Activated CD8-positive, alpha-beta memory T cell treated with anti-CD3 and anti-CD28 coated beads, Interleukin-2, amount 50 U/mL, for 1 hour (primary cell): ENCODE results near the gene PHTF1.

Source experiments
- DNase-seq: peaks from one replicate; pipeline ENCODE4 v3.0.0-alpha.2; 2020; ENCODE audit errors: extremely low read depth

PHTF1 gene

DNA sequence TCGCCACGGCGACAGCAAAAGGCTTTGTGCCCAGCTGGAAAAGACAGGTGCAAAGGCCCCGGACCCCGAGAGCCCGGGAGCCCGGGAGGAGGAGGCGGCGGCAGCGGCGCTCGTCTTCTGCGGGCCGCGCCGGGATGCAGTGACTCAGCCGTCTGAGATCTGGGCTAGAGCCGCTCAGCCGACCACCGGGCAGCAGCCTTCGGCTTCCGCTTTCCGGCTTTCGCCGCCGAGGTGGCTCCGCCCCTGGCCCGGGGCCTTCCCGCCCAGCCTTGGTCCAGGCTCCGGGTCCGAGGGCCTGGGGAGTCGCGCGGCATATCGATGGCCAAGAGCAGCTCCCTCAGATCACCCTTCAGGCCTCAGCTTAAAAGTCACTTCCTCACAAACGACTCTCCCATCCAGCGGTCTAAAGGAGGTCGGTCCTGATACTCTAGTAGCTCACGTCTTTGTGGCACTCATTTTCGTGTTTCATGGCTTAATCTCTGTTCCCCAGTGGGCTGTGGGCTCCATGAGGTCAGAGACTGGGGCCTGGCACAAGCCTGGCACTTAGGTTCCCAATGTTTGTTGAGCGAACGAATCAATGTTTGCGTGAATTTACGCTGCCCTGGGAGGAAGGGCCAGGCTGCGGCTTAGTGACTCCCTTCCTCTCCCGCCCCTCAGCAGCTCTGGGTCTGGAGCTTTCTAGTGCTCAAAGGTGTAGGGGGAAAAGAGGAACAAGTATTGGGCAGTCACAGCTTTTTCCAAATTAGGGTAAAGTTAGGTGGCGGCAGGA is at the start of gene PHTF1:
Gene PHTF1, minus strand, starts transcription at position 154 of the 769 bp plus-strand sequence. CDS start 783 bp downstream, outside the sequence.
- no peak for DNase-seq

GRCh38 chr1:113808450-113809195 is 49.3 kb upstream of the PHTF1 start:
- no peak for DNase-seq

GRCh38 chr1:113805639-113806038 is 46.4 kb upstream of the PHTF1 start:
- no peak for DNase-seq

- DNase-seq, result no peak
Measured at GRCh38 chr1:113805256-113805531, 45.9 kb upstream of the PHTF1 start.

DNA sequence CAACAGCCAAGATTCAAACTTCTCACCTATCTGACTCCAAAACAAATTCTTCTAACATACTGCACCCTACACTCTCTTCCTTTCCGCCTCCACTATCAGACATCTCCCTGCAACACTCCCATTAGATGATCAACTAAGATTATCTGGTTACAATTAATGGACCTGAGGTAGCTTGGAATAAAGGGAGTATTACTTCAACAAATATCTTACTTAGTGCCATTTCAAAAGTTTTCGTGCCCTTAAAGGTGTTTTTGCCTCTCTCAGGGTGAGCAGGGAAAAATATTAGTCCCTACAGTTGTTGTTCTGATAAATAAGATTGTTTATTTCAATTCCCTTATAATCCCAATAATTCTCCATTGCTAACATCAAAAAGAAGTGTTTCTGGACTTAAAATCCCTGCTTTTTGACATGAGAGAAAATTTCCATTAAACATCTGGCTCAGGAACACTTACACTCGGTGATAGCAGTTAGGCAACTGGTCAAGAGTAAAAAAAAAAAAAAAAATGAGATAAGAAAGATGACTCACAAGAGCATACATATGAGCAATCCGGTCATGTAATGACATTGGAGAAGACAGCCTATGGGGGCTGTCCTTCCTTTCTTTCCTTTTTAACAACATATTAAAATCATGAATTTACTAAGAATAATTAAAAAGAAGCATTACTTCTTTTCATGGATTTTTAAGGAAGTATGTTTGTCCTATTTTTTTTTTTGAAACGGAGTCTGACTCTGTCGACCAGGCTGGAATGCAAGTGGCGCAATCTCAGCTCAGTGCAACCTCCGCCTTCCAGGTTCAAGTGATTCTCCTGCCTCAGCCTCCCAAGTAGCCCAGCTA is 45.4 kb upstream of the PHTF1 start:
- DNase-seq, result no peak

DNA sequence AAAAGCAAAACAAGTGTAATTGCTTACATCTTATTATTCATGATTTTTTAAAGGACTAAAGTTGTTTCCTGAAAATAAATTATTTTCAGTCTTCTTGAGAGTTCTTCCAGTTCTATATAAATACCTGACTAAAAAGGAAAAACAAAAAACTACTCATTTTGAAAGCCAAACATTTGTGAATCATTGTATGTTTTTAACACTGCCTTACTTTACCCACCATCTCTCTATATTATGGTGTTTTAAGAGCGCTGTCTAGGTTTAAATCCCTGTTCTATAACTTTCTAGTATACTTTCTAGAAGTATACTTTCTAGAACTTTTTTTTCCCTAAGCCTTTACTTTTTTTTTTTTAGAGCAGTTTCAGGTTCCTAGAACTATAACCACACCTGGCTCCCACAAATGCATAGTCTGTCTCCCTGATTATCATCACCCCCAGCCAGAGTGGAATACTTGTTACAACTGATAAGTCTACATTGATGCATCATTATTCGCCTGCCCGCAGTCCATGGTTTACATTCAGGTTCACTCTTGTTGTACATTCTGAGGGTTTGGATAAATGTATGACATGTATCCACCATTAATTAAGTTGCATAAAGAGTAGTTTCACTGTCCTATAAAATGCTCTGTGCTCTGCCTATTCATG is 43.2 kb upstream of the PHTF1 start:
- DNase-seq, result no peak

DNA sequence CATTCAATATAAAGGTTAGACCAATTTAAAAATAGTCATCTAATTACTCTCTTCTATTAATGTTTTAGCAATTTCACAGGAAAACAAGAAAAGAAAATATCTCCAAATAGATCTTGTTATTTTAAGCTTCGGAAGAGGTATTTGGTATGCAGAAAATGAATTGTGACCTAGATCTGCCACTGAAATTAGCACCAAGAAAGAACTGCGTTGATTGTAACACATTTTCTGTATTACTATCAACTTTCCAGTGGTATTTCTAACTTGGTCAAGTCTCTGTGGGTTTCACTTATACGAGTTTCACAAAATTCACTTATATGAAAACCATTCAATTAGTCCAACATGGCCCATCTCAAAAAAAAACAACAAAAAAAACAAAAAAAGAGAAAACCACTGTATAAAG is 41.2 kb upstream of the PHTF1 start:
- DNase-seq, result no peak

- DNase-seq, result no peak
Measured at GRCh38 chr1:113797472-113797871, 38.2 kb upstream of the PHTF1 start.

- DNase-seq, result no peak
Measured at GRCh38 chr1:113793878-113794834, 34.9 kb upstream of the PHTF1 start.

- no peak for DNase-seq
Measured at GRCh38 chr1:113792986-113793385, 33.7 kb upstream of the PHTF1 start.

DNA sequence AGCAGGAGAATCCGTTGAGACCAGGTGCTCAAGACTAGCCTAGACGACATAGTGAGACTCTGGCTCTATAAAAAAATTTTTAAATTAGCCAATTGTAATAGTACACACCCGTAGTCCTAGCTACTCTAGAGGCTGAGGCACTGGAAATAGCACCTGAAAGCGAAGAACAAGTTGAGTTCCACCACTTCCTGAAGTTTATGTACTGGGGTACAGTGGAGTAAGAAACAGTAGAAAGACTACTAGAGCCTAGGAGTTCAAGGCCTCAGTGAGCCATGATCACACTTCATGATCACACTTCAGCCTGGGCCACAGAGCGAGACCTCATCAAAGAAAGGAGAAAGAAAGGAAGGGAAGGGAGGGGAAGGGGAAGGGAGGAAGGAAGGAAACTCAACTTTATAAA is 33.2 kb upstream of the PHTF1 start:
- DNase-seq, result no peak

- no peak for DNase-seq
Measured at GRCh38 chr1:113788802-113789201, 29.5 kb upstream of the PHTF1 start.

DNA sequence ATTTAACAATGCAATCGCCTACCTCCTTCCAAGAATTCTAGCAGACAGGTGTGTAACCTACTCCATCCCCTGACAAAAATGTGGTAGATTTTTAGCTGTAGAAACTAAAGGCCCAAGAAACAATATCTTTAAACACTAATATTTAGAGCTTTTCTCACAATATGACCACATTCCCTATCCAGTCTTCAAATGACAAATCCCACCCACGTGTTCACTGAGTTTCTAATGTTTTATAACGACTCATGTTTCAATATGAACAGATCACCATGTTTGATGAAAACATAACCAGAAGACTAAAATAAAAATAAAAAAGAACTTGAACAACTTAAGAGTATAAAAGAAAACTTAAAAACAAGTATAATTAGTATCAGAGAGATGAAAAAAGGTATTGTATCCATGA is 28.4 kb upstream of the PHTF1 start:
- DNase-seq, result no peak

- no peak for DNase-seq
Measured at GRCh38 chr1:113786069-113786468, 26.8 kb upstream of the PHTF1 start.

- no peak for DNase-seq
Measured at GRCh38 chr1:113784104-113784779, 25.0 kb upstream of the PHTF1 start.

- DNase-seq, result no peak
Measured at GRCh38 chr1:113783254-113784103, 24.2 kb upstream of the PHTF1 start.

GRCh38 chr1:113782406-113782805 is 23.1 kb upstream of the PHTF1 start:
- DNase-seq, result no peak

GRCh38 chr1:113780374-113781146 is 21.3 kb upstream of the PHTF1 start:
- DNase-seq, result no peak

DNA sequence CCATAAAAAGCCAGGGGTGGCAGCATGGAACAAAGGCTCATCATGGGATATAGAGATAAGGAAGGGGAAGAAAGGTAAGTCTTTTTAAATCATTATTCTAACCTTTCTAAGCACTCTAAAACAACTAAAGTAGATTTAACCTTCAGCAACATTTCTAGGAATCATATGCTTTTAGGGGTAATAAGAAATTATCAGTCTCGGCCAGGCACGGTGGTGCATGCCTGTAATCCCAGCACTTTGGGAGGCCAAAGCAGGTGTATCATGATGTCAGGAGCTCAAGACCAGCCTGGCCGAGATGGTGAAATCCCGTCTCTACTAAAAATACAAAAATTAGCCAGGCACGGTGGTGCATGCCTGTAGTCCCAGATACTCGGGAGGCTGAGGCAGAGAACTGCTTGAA is 20.3 kb upstream of the PHTF1 start:
- no peak for DNase-seq
